IMR-90 (cell line): ENCODE measurements around the gene DPEP3. TPM values are rescaled to one million over a fixed set of nuclear protein-coding genes. Genes with fewer than 3 reads are reported as not detected.

Experiments
- ATAC-seq: fragments of 200-7000 bp; cut with Tn5 transposase; 2 replicates; pipeline ENCODE4 v1.9.1; 2020; ENCODE audit warnings: low read depth, mild to moderate bottlenecking, moderate library complexity
- BruUV-seq: library from RNA; stranded (reverse); fragments of 400-500 nt; replicated peaks from 2 replicates; lab custom pipeline; 2021; lab: Mats Ljungman, UMichigan
- CTCF ChIA-PET: fragments of 300-600 bp; formaldehyde crosslinking; extraction: SDS; loops from one replicate; lab custom pipeline; 2021; ENCODE audit warnings: antibody characterized with exemption; lab: Yijun Ruan, JAX
- POLR2A ChIA-PET: fragments of 300-600 bp; sonication (Branson Sonifier 250); formaldehyde crosslinking; loops from one replicate; lab custom pipeline; 2022; ENCODE audit warnings: antibody characterized with exemption; ENCODE audit not compliant: unreplicated experiment; lab: Charles Lee
- DNase-seq: peaks from one replicate; pipeline ENCODE4 v3.0.0; 2013
- H2AFZ ChIP-seq: replicated peaks from 2 replicates; pipeline ENCODE3; 2013; ENCODE audit warnings: low read length, mild to moderate bottlenecking; ENCODE audit not compliant: poor library complexity
- H2AK5ac ChIP-seq: 2 replicates; pipeline ENCODE4 v1.6.1; 2013; ENCODE audit warnings: low read depth, low read length, inconsistent platforms
- H2AK9ac ChIP-seq: replicated peaks from 2 replicates; pipeline ENCODE3; 2013; ENCODE audit warnings: mild to moderate bottlenecking, low read depth, low read length, moderate library complexity; ENCODE audit not compliant: poor library complexity
- H2BK120ac ChIP-seq: 2 replicates; pipeline ENCODE4 v1.6.1; 2013; ENCODE audit warnings: low read depth, low read length, inconsistent platforms
- H2BK15ac ChIP-seq: 3 replicates; pipeline ENCODE4 v1.6.1; 2013; ENCODE audit warnings: low read depth, low read length, inconsistent platforms
- H2BK20ac ChIP-seq: 2 replicates; pipeline ENCODE4 v1.6.1; 2013; ENCODE audit warnings: low read depth, mild to moderate bottlenecking, inconsistent platforms, low read length, moderate library complexity
- H2BK5ac ChIP-seq: 2 replicates; pipeline ENCODE4 v1.6.1; 2013; ENCODE audit warnings: mild to moderate bottlenecking, low read depth, low read length, inconsistent platforms; ENCODE audit not compliant: poor library complexity, severe bottlenecking
- H3K14ac ChIP-seq: replicated peaks from 2 replicates; pipeline ENCODE4 v1.6.1; 2013; ENCODE audit warnings: low read depth, low read length, inconsistent platforms
- H3K18ac ChIP-seq: 2 replicates; pipeline ENCODE4 v1.6.1; 2013; ENCODE audit warnings: low read depth, low read length, control low read depth
- H3K23ac ChIP-seq: 2 replicates; pipeline ENCODE4 v1.6.1; 2013; ENCODE audit warnings: low read depth, low read length, inconsistent platforms
- H3K27ac ChIP-seq: 2 replicates; pipeline ENCODE4 v1.5.1; 2013; ENCODE audit warnings: mild to moderate bottlenecking, control low read depth, low read length; ENCODE audit not compliant: insufficient read depth
- H3K27me3 ChIP-seq: 2 replicates; pipeline ENCODE4 v1.6.1; 2013; ENCODE audit warnings: low read length; ENCODE audit not compliant: control insufficient read depth, insufficient read depth
- H3K36me3 ChIP-seq: 2 replicates; pipeline ENCODE4 v1.6.1; 2013; ENCODE audit warnings: low read length, mixed read lengths; ENCODE audit not compliant: control insufficient read depth, insufficient read depth
- H3K4ac ChIP-seq: 2 replicates; pipeline ENCODE4 v1.6.1; 2013; ENCODE audit warnings: low read depth, low read length, inconsistent platforms
- H3K4me1 ChIP-seq: 2 replicates; pipeline ENCODE4 v1.6.1; 2013; ENCODE audit warnings: low read length, mixed read lengths; ENCODE audit not compliant: control insufficient read depth, insufficient read depth
- H3K4me2 ChIP-seq: 2 replicates; pipeline ENCODE4 v1.6.1; 2013; ENCODE audit warnings: low read depth, mild to moderate bottlenecking, control low read depth, low read length, moderate library complexity
- H3K4me3 ChIP-seq: 2 replicates; pipeline ENCODE4 v1.5.1; 2013; ENCODE audit warnings: low read depth, mild to moderate bottlenecking, control low read depth, low read length, moderate library complexity; ENCODE audit not compliant: insufficient read depth
- H3K56ac ChIP-seq: 2 replicates; pipeline ENCODE4 v1.6.1; 2013; ENCODE audit warnings: low read length, inconsistent platforms; ENCODE audit not compliant: insufficient read depth; ENCODE audit errors: extremely low read depth
- H3K79me1 ChIP-seq, 2 experiments: 2 replicates each; pipeline ENCODE4 v1.6.1; 2013; ENCODE audit warnings: low read length in 2 of 2, inconsistent platforms in 1 of 2, low read depth in 1 of 2
- H3K9ac ChIP-seq: 2 replicates; pipeline ENCODE4 v1.6.1; 2013; ENCODE audit warnings: low read depth, low read length, control low read depth
- H3K9me1 ChIP-seq: 2 replicates; pipeline ENCODE4 v1.6.1; 2013; ENCODE audit warnings: low read length, inconsistent platforms; ENCODE audit not compliant: insufficient read depth
- H3K9me3 ChIP-seq: 2 replicates; pipeline ENCODE4 v1.6.1; 2013; ENCODE audit warnings: low read length; ENCODE audit not compliant: control insufficient read depth, insufficient read depth
- H4K20me1 ChIP-seq: 2 replicates; pipeline ENCODE4 v1.6.1; 2013; ENCODE audit warnings: low read length, inconsistent platforms; ENCODE audit not compliant: insufficient read depth
- H4K5ac ChIP-seq: 2 replicates; pipeline ENCODE4 v1.6.1; 2013; ENCODE audit warnings: mild to moderate bottlenecking, low read depth, low read length, control low read depth
- H4K8ac ChIP-seq, 2 experiments: 2 replicates each; pipeline ENCODE4 v1.6.1; 2013; ENCODE audit warnings: low read depth in 2 of 2, low read length in 2 of 2, control low read depth in 1 of 2, inconsistent platforms in 1 of 2
- H4K91ac ChIP-seq: 2 replicates; pipeline ENCODE4 v1.6.1; 2013; ENCODE audit warnings: low read depth, low read length, inconsistent platforms; ENCODE audit not compliant: insufficient read depth
- BHLHE40 ChIP-seq: fragments of 150-350 bp; IDR thresholded peaks from 2 replicates; pipeline ENCODE4 v1.6.1; 2016; ENCODE audit warnings: mild to moderate bottlenecking, low read depth, low read length
- CEBPB ChIP-seq: IDR thresholded peaks from 2 replicates; pipeline ENCODE4 v1.6.1; 2012; ENCODE audit warnings: low read depth, low read length, improper control_type of control experiment
- CHD1 ChIP-seq: IDR thresholded peaks from 2 replicates; pipeline ENCODE4 v1.6.1; 2012; ENCODE audit warnings: low read depth, low read length, improper control_type of control experiment
- FOS ChIP-seq: fragments of 150-350 bp; IDR thresholded peaks from 2 replicates; pipeline ENCODE4 v1.6.1; 2016; ENCODE audit warnings: low read depth, low read length
- MAFK ChIP-seq: IDR thresholded peaks from 2 replicates; pipeline ENCODE4 v1.6.1; 2012; ENCODE audit warnings: low read depth, low read length, improper control_type of control experiment
- MAZ ChIP-seq: IDR thresholded peaks from 2 replicates; pipeline ENCODE4 v1.6.1; 2012; ENCODE audit warnings: low read depth, mild to moderate bottlenecking, low read length, improper control_type of control experiment, moderate library complexity, borderline replicate concordance
- MXI1 ChIP-seq: IDR thresholded peaks from 2 replicates; pipeline ENCODE4 v1.6.1; 2012; ENCODE audit warnings: low read depth, mild to moderate bottlenecking, low read length, moderate library complexity, borderline replicate concordance
- NFE2L2 ChIP-seq: fragments of 150-350 bp; IDR thresholded peaks from 2 replicates; pipeline ENCODE4 v1.6.1; 2016; ENCODE audit warnings: low read depth, mild to moderate bottlenecking, low read length
- POLR2A ChIP-seq: IDR thresholded peaks from 2 replicates; pipeline ENCODE4 v1.6.1; 2012; ENCODE audit warnings: mild to moderate bottlenecking, low read depth, low read length
- RAD21 ChIP-seq: IDR thresholded peaks from 2 replicates; pipeline ENCODE4 v1.6.1; 2012; ENCODE audit warnings: low read length, improper control_type of control experiment
- RCOR1 ChIP-seq: IDR thresholded peaks from 2 replicates; pipeline ENCODE4 v1.6.1; 2012; ENCODE audit warnings: mild to moderate bottlenecking, low read length, improper control_type of control experiment; ENCODE audit not compliant: insufficient replicate concordance
- RFX5 ChIP-seq: IDR thresholded peaks from 2 replicates; pipeline ENCODE4 v1.8.0; 2012; ENCODE audit warnings: low read depth, mild to moderate bottlenecking, low read length, moderate library complexity
- SMC3 ChIP-seq: fragments of 150-350 bp; IDR thresholded peaks from 2 replicates; pipeline ENCODE4 v1.6.1; 2016; ENCODE audit warnings: low read depth, mild to moderate bottlenecking, antibody characterized with exemption, low read length, moderate library complexity
- WGBS, 2 experiments: methylation state at CpG; one replicate each; pipeline versions ENCODE4 v1.1.5 to v1.1.7; 2013; ENCODE audit warnings: missing lambda C conversion rate in 2 of 2; ENCODE audit not compliant: insufficient read length in 1 of 2; ENCODE audit errors: extremely low coverage in 2 of 2; 5-methylcytosine and 5-hydroxymethylcytosine counted together
- dilution Hi-C: fragments of 300-500 bp; cut with HindIII; formaldehyde crosslinking; loops from one replicate; pipeline ENCODE4 v1.14.3; 2018; ENCODE audit warnings: low sequenced_read_pairs; ENCODE audit not compliant: unreplicated experiment
- in situ Hi-C: fragments of 300-500 bp; cut with MboI; formaldehyde crosslinking; loops from 3 replicates; pipeline ENCODE4 v1.14.3; 2019; ENCODE audit warnings: low sequenced_read_pairs, inconsistent platforms, mixed read lengths
- intact Hi-C: fragments of 100-400 bp; cut with micrococcal nuclease; formaldehyde crosslinking; loops from 2 replicates; pipeline ENCODE4 v1.10.0; 2022
- polyA plus RNA-seq, 3 experiments: library from polyadenylated mRNA; depleted of rRNA; stranded (reverse); fragments of >200 nt; gene quantifications; 2 replicates each; pipeline ENCODE4 v1.2.3, GENCODE V29; 2012; ENCODE audit warnings: low replicate concordance in 1 of 3
- total RNA-seq: library from RNA; depleted of rRNA; stranded (reverse); fragments of >200 nt; gene quantifications from 2 replicates; pipeline ENCODE4 v1.2.3, GENCODE V29; 2012
- TF ChIP-seq, protein P1 (sequence below): fragments of 150-350 bp; IDR thresholded peaks from 2 replicates; pipeline ENCODE4 v1.6.1; 2016; ENCODE audit warnings: low read depth, mild to moderate bottlenecking, low read length, moderate library complexity, borderline replicate concordance
- TF ChIP-seq, protein P2 (sequence below): fragments of 150-350 bp; IDR thresholded peaks from 2 replicates; pipeline ENCODE4 v1.6.1; 2017; ENCODE audit warnings: mild to moderate bottlenecking, antibody characterized with exemption, low read length, low read depth
- TF ChIP-seq, protein P3 (sequence below): conservative IDR thresholded peaks from 2 replicates; pipeline ENCODE4 v1.5.1; 2012; ENCODE audit warnings: mild to moderate bottlenecking, low read depth, low read length, improper control_type of control experiment

The DPEP3 gene
- total and polyA plus RNA-seq, 2 of the 4 experiments (the other 2 are of a cell fraction): not detected

DNA sequence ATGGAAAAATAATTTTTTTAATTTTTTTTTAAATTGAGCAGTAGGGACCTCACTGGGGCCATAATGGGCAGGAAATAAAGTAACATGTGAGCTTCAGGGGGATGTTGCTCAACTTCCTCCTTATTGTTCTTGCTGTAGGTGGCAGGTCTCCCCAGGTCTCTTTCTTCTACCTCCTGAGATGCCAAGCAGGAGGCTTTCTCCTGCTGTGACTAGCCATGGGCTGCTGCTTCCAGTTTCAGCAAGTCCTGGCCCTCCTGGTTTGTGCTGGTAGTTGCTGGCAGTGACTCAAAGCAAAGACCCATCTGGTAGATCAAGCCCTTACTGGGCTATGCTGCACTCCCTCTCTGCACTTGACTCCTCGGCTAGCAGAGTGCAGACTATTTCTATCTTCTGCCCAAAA lies 33.1 kb upstream of the DPEP3 start:
- DNase-seq: no peak
- Histone ChIP-seq H3K4me2 (no peak overlapping the region), H4K5ac (no peak overlapping the region), H3K56ac (no peak overlapping the region), H2BK15ac (no peak overlapping the region), H3K14ac (no peak overlapping the region), H3K9me3 (no peaks in the 10 kb centered on the region), H3K4ac (no peak overlapping the region), H3K27ac (no peak overlapping the region), H3K18ac (no peak overlapping the region), H2AK5ac (no peak overlapping the region), H2BK120ac (no peak overlapping the region), H2BK5ac (no peak overlapping the region), H3K4me1 (no peaks in the 10 kb centered on the region), H2BK20ac (no peak overlapping the region), H3K4me3 (no peak overlapping the region), H4K8ac (no peak overlapping the region), H3K79me1 (no peaks in the 10 kb centered on the region), H4K91ac (no peak overlapping the region), H3K23ac (no peak overlapping the region), H3K27me3 (peaks cover 16% of the 10 kb centered on the region), H3K36me3 (no peaks in the 10 kb centered on the region), H3K9ac (no peak overlapping the region), H4K20me1 (no peaks in the 10 kb centered on the region), H3K9me1 (peaks cover 2% of the 10 kb centered on the region; the same call in 1 of the 2 replicates), H2AK9ac (no peak overlapping the region), H2AFZ (no peak overlapping the region)
- dilution Hi-C loops: no loop called here
- CTCF ChIA-PET: interaction anchor here (0.6 kb wide), 1 partner anchor 79 kb away, joined by 4 read pairs; no protein-coding TSS in a partner anchor
- TF ChIP-seq CHD1 (no peak), RCOR1 (no peak), NFE2L2 (no peak), MAFK (no peak), FOS (no peak), RFX5 (no peak), POLR2A (no peak), MAZ (no peak), SMC3 (no peak), MXI1 (no peak), RAD21 (no peak), CEBPB (no peak), BHLHE40 (no peak)
- TF ChIP-seq, protein P1, sequence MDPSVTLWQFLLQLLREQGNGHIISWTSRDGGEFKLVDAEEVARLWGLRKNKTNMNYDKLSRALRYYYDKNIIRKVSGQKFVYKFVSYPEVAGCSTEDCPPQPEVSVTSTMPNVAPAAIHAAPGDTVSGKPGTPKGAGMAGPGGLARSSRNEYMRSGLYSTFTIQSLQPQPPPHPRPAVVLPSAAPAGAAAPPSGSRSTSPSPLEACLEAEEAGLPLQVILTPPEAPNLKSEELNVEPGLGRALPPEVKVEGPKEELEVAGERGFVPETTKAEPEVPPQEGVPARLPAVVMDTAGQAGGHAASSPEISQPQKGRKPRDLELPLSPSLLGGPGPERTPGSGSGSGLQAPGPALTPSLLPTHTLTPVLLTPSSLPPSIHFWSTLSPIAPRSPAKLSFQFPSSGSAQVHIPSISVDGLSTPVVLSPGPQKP: no peak
- TF ChIP-seq, protein P2, sequence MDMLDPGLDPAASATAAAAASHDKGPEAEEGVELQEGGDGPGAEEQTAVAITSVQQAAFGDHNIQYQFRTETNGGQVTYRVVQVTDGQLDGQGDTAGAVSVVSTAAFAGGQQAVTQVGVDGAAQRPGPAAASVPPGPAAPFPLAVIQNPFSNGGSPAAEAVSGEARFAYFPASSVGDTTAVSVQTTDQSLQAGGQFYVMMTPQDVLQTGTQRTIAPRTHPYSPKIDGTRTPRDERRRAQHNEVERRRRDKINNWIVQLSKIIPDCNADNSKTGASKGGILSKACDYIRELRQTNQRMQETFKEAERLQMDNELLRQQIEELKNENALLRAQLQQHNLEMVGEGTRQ: no peak
- TF ChIP-seq, protein P3, sequence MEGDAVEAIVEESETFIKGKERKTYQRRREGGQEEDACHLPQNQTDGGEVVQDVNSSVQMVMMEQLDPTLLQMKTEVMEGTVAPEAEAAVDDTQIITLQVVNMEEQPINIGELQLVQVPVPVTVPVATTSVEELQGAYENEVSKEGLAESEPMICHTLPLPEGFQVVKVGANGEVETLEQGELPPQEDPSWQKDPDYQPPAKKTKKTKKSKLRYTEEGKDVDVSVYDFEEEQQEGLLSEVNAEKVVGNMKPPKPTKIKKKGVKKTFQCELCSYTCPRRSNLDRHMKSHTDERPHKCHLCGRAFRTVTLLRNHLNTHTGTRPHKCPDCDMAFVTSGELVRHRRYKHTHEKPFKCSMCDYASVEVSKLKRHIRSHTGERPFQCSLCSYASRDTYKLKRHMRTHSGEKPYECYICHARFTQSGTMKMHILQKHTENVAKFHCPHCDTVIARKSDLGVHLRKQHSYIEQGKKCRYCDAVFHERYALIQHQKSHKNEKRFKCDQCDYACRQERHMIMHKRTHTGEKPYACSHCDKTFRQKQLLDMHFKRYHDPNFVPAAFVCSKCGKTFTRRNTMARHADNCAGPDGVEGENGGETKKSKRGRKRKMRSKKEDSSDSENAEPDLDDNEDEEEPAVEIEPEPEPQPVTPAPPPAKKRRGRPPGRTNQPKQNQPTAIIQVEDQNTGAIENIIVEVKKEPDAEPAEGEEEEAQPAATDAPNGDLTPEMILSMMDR: no peak
- no TSS peak for BruUV-seq
- in situ Hi-C loops: no loop called here
- intact Hi-C loops: no loop called here
- no peak for ATAC-seq
- WGBS, 2 experiments: no CpG with 5 or more reads among the region's 1 CpG
- POLR2A ChIA-PET: no interaction called here
